D721Med (cell line): ENCODE data around the gene AUH.

Experiments
- DNase-seq: peaks from one replicate; pipeline ENCODE4 v3.0.0; 2011; ENCODE audit warnings: low spot score; ENCODE audit not compliant: insufficient read length
- FAIRE-seq: peaks from 2 replicates; lab custom pipeline; 2011; peaks lifted over from hg19 to GRCh38; lab: Jason Lieb, UNC
- TF ChIP-seq, protein P1 (sequence below): IDR thresholded peaks from 2 replicates; pipeline ENCODE4 v1.5.1; 2012; ENCODE audit warnings: mild to moderate bottlenecking, control low read depth; ENCODE audit not compliant: insufficient read depth; ENCODE audit errors: missing control alignments

AUH gene

DNA sequence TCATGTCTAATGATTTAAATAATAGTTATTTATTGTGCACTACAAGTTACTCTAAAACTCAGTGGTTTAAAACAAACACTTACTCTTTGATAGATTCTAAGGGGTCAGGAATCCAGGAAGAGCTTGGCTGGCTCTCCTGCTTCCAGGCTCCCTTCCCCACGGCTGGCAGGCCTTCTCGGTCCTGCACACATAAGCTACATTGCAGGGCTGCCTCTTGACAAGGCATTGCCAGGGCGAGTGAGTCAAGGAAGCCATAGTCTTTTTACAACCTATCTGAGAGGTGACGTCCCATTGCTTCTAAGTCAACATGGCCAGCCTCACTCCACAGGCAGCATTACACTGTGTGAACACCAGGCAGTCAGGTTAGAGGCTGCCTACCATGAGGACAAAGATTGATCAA, 119.8 kb downstream of the AUH start:
- DNase-seq (no peak), FAIRE-seq (no peak)
- TF ChIP-seq, protein P1, sequence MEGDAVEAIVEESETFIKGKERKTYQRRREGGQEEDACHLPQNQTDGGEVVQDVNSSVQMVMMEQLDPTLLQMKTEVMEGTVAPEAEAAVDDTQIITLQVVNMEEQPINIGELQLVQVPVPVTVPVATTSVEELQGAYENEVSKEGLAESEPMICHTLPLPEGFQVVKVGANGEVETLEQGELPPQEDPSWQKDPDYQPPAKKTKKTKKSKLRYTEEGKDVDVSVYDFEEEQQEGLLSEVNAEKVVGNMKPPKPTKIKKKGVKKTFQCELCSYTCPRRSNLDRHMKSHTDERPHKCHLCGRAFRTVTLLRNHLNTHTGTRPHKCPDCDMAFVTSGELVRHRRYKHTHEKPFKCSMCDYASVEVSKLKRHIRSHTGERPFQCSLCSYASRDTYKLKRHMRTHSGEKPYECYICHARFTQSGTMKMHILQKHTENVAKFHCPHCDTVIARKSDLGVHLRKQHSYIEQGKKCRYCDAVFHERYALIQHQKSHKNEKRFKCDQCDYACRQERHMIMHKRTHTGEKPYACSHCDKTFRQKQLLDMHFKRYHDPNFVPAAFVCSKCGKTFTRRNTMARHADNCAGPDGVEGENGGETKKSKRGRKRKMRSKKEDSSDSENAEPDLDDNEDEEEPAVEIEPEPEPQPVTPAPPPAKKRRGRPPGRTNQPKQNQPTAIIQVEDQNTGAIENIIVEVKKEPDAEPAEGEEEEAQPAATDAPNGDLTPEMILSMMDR: no peak

DNA sequence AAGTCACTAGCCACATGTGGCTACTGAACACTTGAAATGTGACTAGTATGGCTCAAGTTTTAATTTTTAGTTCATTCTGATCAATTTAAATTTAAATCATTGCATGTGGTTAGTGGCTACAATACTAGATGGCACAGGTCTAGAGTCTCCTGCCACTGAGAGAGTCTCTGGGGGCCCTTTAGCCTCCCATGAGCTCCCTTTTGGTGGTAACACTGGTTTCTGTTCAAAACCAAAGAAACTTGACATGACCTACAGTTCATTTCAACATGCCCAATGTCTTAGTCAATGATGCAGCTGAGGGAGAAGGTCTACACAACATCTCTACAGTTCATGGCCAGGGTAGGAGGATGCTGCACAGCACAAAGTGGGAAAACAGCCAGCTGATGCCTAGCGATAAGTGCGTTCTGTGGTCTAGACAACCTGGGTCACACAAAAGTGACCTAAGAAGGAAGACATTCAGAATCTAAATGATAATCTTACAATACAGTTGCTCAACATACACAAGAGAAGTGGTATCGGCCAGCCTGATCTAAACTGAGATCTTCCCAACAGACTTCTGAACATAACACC, 121.0 kb downstream of the AUH start:
- TF ChIP-seq, protein P1: no peak
- no peak for DNase-seq
- no peak for FAIRE-seq

DNA sequence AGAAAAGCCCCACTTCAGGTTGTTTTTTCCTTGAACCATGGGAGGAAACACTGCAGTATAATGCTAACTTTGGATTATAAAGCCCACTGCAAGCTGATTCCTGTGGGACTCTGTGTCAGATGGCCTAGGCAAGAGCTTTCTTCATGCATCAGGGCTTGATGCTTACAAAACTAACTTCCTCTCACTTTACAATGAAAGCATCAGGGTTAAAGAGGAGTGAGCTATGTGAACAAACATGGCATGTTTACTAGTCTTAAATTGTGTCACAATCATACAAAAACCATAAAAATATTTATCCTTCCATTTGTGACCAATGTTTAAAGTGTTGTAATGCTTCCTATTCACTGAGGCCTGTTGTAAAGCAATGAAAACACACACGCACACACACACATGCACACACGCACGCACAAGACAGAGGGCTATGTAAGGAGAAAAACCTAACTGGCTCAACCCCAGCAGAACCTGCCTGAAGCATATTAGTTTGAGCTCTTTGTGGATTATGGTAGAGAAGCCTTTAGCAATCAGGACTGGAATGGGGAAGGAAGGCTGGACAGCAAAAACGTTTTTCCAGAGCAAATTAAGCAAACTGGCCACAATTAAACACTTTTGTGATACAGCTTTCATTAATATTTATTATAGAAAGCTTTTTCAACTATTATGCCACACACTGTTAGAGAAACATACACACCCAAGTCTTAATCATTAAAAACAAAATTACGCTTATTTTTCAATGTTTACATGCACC, 122.2 kb downstream of the AUH start:
- TF ChIP-seq, protein P1: no peak
- FAIRE-seq (no peak), DNase-seq (no peak)

DNA sequence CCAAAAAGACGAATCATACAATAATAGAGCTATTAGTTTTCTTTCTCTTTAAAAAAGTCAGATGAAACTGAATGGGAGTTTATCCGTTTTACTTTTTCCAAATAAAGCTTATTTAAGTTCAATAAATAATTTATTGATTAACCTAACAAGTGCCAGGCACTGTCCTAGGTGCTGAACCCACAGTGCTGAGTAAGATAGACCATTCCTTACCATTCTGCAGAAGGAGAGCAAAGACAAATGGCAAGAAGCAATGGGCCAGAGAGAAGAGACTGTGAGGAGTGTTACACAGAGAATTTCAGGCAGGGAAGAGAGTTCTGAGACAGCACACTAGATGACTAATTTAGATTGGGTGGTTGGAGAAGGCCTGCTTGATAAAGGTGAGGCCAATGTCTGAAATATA, 127.2 kb downstream of the AUH start:
- FAIRE-seq: no peak
- no peak for DNase-seq
- TF ChIP-seq, protein P1: no peak

DNA sequence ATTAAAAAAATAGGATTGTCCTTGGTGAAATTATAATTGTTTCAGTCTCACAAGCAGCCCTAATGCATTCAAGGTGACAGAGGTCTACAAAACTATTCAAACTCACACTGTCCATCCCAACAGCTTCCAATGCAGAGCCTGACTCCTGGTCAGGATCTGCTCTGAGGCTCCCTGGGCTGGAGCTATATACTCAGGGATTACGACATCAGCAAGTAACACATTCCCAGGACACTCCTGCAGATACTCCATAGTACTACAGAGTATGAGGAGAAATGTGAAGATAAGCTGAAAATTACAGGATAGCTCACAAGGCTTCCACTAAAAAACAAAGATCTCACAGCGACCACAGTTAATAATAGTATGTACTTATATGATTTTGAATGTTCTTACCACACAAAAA, 130.1 kb downstream of the AUH start:
- no peak for DNase-seq
- TF ChIP-seq, protein P1: no peak
- no peak for FAIRE-seq

DNA sequence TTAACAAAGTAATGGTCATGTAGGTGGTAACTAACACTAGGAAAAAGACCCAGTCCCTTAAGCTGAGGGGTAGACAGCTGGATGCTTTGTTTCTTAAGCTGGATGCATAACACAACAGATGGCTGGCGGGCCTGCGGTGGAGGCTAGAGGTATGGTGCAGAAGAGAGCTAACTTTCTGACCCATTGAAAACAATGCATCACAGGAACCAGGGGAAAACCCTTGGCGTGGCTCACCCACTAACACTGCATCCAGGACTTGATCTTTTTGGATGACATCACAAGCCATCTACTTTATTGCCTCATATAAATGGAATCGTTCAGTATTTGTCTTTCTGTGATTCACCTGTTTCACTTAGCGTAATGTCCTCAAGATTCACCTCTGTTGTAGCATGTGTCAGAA, 138.7 kb downstream of the AUH start:
- DNase-seq (no peak), FAIRE-seq (no peak)
- TF ChIP-seq, protein P1: no peak

DNA sequence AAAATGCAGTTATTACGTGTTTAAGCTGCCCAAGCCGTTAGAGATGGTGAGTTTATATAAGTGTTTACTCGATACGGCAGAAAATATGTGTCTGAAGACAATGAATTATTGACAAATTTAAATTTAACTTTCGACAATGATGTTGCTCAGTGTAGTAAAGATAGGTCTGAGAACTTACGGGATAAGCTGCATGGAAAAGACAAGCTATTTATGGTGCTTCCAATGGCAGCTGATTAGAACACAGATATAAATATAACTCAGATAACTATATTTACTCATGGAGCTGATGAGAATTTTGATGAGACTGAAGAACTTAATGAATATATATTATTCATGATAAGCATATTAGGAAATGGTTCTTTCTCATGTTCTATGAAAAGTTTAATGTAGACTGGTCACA, 139.3 kb downstream of the AUH start:
- DNase-seq: no peak
- TF ChIP-seq, protein P1: no peak
- FAIRE-seq: no peak
